HG03469 (cell line): ENCODE results near the gene PTPRM.
A peak's percentile ranks its signal among the peaks of the same experiment; 100 is the strongest.

Experiments
- ATAC-seq: cut with Tn5 transposase; IDR thresholded peaks from one replicate; pipeline ENCODE4 v1.9.1; 2021; ENCODE audit warnings: mild to moderate bottlenecking, moderate library complexity, moderate number of reproducible peaks; ENCODE audit not compliant: unreplicated experiment

PTPRM gene

GRCh38 chr18:7566567-7567473, at the start of gene PTPRM:
PTPRM (plus strand) TSS chr18:7567316; CDS start chr18:7567819, 503 bp downstream.
- peak; percentile 52 for ATAC-seq

GRCh38 chr18:7517852-7518251, 49.3 kb upstream of the PTPRM start:
- no peak for ATAC-seq

- ATAC-seq = no peak
These were observed 46.8 kb upstream of the PTPRM start for GRCh38 chr18:7520200-7520785.

- ATAC-seq = no peak
These were observed 45.8 kb upstream of the PTPRM start for GRCh38 chr18:7521226-7521856.

GRCh38 chr18:7523772-7524171, 43.3 kb upstream of the PTPRM start:
- ATAC-seq = no peak

GRCh38 chr18:7524786-7525185, 42.3 kb upstream of the PTPRM start:
- no peak for ATAC-seq

GRCh38 chr18:7532942-7533341, 34.2 kb upstream of the PTPRM start:
- no peak for ATAC-seq

GRCh38 chr18:7535436-7536205, 31.5 kb upstream of the PTPRM start:
- ATAC-seq = no peak

GRCh38 chr18:7537145-7537544, 30.0 kb upstream of the PTPRM start:
- ATAC-seq = no peak

- no peak for ATAC-seq
These were observed 25.3 kb upstream of the PTPRM start for GRCh38 chr18:7541835-7542234.

- ATAC-seq = no peak
These were observed 22.4 kb upstream of the PTPRM start for GRCh38 chr18:7544686-7545085.

- no peak for ATAC-seq
These were observed 21.4 kb upstream of the PTPRM start for GRCh38 chr18:7545734-7546133.

GRCh38 chr18:7548221-7548620, 18.9 kb upstream of the PTPRM start:
- ATAC-seq = no peak

- no peak for ATAC-seq
These were observed 18.4 kb upstream of the PTPRM start for GRCh38 chr18:7548721-7549120.

GRCh38 chr18:7557973-7558372, 9.1 kb upstream of the PTPRM start:
- no peak for ATAC-seq

GRCh38 chr18:7558769-7559168, 8.3 kb upstream of the PTPRM start:
- ATAC-seq = no peak

- no peak for ATAC-seq
These were observed 7.3 kb upstream of the PTPRM start for GRCh38 chr18:7559709-7560319.

GRCh38 chr18:7561909-7562460, 5.1 kb upstream of the PTPRM start:
- no peak for ATAC-seq

- no peak for ATAC-seq
These were observed 4.6 kb upstream of the PTPRM start for GRCh38 chr18:7562491-7562890.

GRCh38 chr18:7565677-7566076, 1.4 kb upstream of the PTPRM start:
- ATAC-seq = no peak

- no peak for ATAC-seq
These were observed 911 bp upstream of the PTPRM start for GRCh38 chr18:7566244-7566566.
